SK-N-SH (cell line): ENCODE measurements around the gene SHROOM3.

ENCODE experiments used
- CHD2 ChIP-seq: fragments of 150-350 bp; IDR thresholded peaks from 2 replicates; pipeline ENCODE4 v1.6.1; 2018; ENCODE audit warnings: low read length; ENCODE audit not compliant: partially characterized antibody
- CTCF ChIP-seq: fragments of 200-600 bp; sonication (generic); IDR thresholded peaks from 2 replicates; pipeline ENCODE4 v1.6.1; 2017; ENCODE audit warnings: antibody characterized with exemption, mild to moderate bottlenecking, moderate library complexity
- EP300 ChIP-seq, 2 experiments: IDR thresholded peaks; 2 replicates each; pipeline versions ENCODE4 v1.4.0 to v1.6.1; 2012; ENCODE audit warnings: borderline replicate concordance in 1 of 2, low read depth in 1 of 2, low read length in 1 of 2
- FOXJ3 ChIP-seq: sonication (generic); formaldehyde crosslinking; IDR thresholded peaks from 2 replicates; pipeline ENCODE4 v1.5.1; 2020; ENCODE audit warnings: mild to moderate bottlenecking, missing genetic modification reagents
- FOXM1 ChIP-seq: IDR thresholded peaks from 2 replicates; pipeline ENCODE4 v1.4.0; 2012; ENCODE audit warnings: low read depth, mild to moderate bottlenecking
- NFIC ChIP-seq: IDR thresholded peaks from 2 replicates; pipeline ENCODE4 v1.4.0; 2012; ENCODE audit warnings: borderline replicate concordance
- RAD21 ChIP-seq: IDR thresholded peaks from 2 replicates; pipeline ENCODE4 v1.6.1; 2012; ENCODE audit warnings: mild to moderate bottlenecking, low read length
- RCOR1 ChIP-seq: fragments of 150-350 bp; IDR thresholded peaks from 2 replicates; pipeline ENCODE4 v1.6.1; 2017; ENCODE audit warnings: antibody characterized with exemption, low read length
- TCF12 ChIP-seq: IDR thresholded peaks from 2 replicates; pipeline ENCODE4 v1.4.0; 2012
- USF2 ChIP-seq: fragments of 150-350 bp; IDR thresholded peaks from 2 replicates; pipeline ENCODE4 v1.6.1; 2017; ENCODE audit warnings: antibody characterized with exemption, low read length, low read depth, borderline replicate concordance

- no peak for TF ChIP-seq CTCF
- no peak for TF ChIP-seq FOXJ3 (CRISPR knock-in tag)
- no peak for TF ChIP-seq NFIC
- TF ChIP-seq TCF12 = no peak
- no peak for TF ChIP-seq USF2
- no peak for TF ChIP-seq RCOR1
- no peak for TF ChIP-seq RAD21
- no peak for TF ChIP-seq EP300 (IDR thresholded peaks at IDR 0.05; ENCODE audit: borderline replicate concordance in 1 of 2, low read depth in 1 of 2, low read length in 1 of 2)
- TF ChIP-seq FOXM1 = no peak
- TF ChIP-seq CHD2 = no peak
These were observed 128.6 kb downstream of the SHROOM3 start for GRCh38 chr4:76563454-76564122.
